ENCODE results near the gene ARHGAP15.

Gene ARHGAP15

DNA sequence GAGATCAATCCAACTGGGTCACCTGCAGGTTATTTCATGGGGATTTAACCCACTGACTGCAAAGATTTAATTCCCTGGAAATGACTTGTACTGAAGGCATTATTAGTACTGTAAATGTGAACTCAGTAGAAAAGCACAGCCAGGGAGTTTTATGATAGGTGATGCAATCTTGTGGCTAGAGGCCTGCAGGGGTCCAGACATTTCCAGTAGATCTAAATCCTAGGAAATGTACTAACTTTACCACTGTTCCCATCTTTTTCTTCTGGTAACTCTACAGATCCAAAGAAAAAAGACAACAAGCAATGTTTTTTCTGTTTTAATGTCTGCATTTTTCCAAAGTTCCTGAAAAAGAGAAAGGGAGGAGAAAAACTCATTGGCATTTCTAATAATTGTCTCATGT is 500.1 kb downstream of the ARHGAP15 start:
- Histone ChIP-seq H3K9me3 (ENCODE audit: insufficient read depth, low read length) (no peaks in the 10 kb centered on the region), H3K9ac (ENCODE audit: insufficient read length, low read depth) (no peak overlapping the region), H3K4me3 (ENCODE audit: insufficient read length, low read depth) (no peak overlapping the region), H3K4me1 (ENCODE audit: insufficient read depth, insufficient read length) (no peaks in the 10 kb centered on the region), H3K36me3 (ENCODE audit: insufficient read depth, insufficient read length, low read length) (no peaks in the 10 kb centered on the region), H3K27me3 (ENCODE audit: insufficient read depth, insufficient read length) (no peaks in the 10 kb centered on the region)
- TF ChIP-seq ZNF274 (IDR thresholded peaks at IDR 0.05; ENCODE audit: low read depth, low read length) (no peak), YY1 (IDR thresholded peaks at IDR 0.05; ENCODE audit: insufficient read depth, insufficient read length) (no peak), SUZ12 (IDR thresholded peaks at IDR 0.05; ENCODE audit: extremely low read depth, insufficient read depth, insufficient read length) (no peak)
- DNase-seq (ENCODE audit: low read depth, low spot score) = no peak

- TF ChIP-seq SUZ12 (IDR thresholded peaks at IDR 0.05; ENCODE audit: extremely low read depth, insufficient read depth, insufficient read length) = no peak
- no peak for TF ChIP-seq ZNF274 (IDR thresholded peaks at IDR 0.05; ENCODE audit: low read depth, low read length)
- TF ChIP-seq YY1 (IDR thresholded peaks at IDR 0.05; ENCODE audit: insufficient read depth, insufficient read length) = no peak
- Histone ChIP-seq H3K27me3 (ENCODE audit: insufficient read depth, insufficient read length) (no peaks in the 10 kb centered on the region), H3K9me3 (ENCODE audit: insufficient read depth, low read length) (peaks cover 6% of the 10 kb centered on the region; the same call in 1 of the 2 replicates), H3K9ac (ENCODE audit: insufficient read length, low read depth) (no peak overlapping the region), H3K36me3 (ENCODE audit: insufficient read depth, insufficient read length, low read length) (no peaks in the 10 kb centered on the region), H3K4me1 (ENCODE audit: insufficient read depth, insufficient read length) (no peaks in the 10 kb centered on the region), H3K4me3 (ENCODE audit: insufficient read length, low read depth) (no peak overlapping the region)
- DNase-seq (ENCODE audit: low read depth, low spot score) = no peak
Measured at GRCh38 chr2:143632751-143633374, 503.6 kb downstream of the ARHGAP15 start.

DNA sequence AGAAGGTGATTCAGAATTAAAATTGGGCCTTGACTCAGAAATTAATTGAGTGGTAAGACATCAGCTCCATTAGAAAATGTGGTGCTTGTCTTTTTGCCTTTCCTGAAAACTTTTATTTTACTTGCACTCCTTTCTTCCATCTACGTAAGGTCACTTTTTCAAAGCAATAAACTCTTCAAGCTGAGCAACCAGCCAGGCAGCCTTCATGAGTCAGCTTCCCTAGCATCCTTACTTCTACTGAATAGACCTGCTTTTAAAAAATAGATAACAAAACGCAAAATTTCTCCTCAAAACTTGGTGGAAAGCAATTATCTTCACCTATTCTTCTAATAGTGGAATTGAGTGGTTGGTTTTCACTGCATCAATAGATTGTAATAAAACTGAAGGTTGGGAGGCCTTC is 504.2 kb downstream of the ARHGAP15 start:
- Histone ChIP-seq H3K27me3 (ENCODE audit: insufficient read depth, insufficient read length) (no peaks in the 10 kb centered on the region), H3K9me3 (ENCODE audit: insufficient read depth, low read length) (peaks cover 6% of the 10 kb centered on the region; the same call in 1 of the 2 replicates), H3K4me1 (ENCODE audit: insufficient read depth, insufficient read length) (no peaks in the 10 kb centered on the region), H3K4me3 (ENCODE audit: insufficient read length, low read depth) (no peak overlapping the region), H3K9ac (ENCODE audit: insufficient read length, low read depth) (no peak overlapping the region), H3K36me3 (ENCODE audit: insufficient read depth, insufficient read length, low read length) (no peaks in the 10 kb centered on the region)
- TF ChIP-seq SUZ12 (IDR thresholded peaks at IDR 0.05; ENCODE audit: extremely low read depth, insufficient read depth, insufficient read length) (no peak), ZNF274 (IDR thresholded peaks at IDR 0.05; ENCODE audit: low read depth, low read length) (no peak), YY1 (IDR thresholded peaks at IDR 0.05; ENCODE audit: insufficient read depth, insufficient read length) (no peak)
- DNase-seq (ENCODE audit: low read depth, low spot score) = no peak

GRCh38 chr2:143635302-143635701 is 506.1 kb downstream of the ARHGAP15 start:
- H3K4me1 ChIP-seq (ENCODE audit: insufficient read depth, insufficient read length) = no peaks in the 10 kb centered on the region
- H3K9me3 ChIP-seq (ENCODE audit: insufficient read depth, low read length) = peaks cover 6% of the 10 kb centered on the region; the same call in 1 of the 2 replicates
- no peaks in the 10 kb centered on the region for H3K36me3 ChIP-seq (ENCODE audit: insufficient read depth, insufficient read length, low read length)
- no peak overlapping the region for H3K9ac ChIP-seq (ENCODE audit: insufficient read length, low read depth)
- H3K4me3 ChIP-seq (ENCODE audit: insufficient read length, low read depth) = no peak overlapping the region
- TF ChIP-seq YY1 (IDR thresholded peaks at IDR 0.05; ENCODE audit: insufficient read depth, insufficient read length) (no peak), SUZ12 (IDR thresholded peaks at IDR 0.05; ENCODE audit: extremely low read depth, insufficient read depth, insufficient read length) (no peak), ZNF274 (IDR thresholded peaks at IDR 0.05; ENCODE audit: low read depth, low read length) (no peak)
- DNase-seq (ENCODE audit: low read depth, low spot score) = no peak
- H3K27me3 ChIP-seq (ENCODE audit: insufficient read depth, insufficient read length) = no peaks in the 10 kb centered on the region

DNA sequence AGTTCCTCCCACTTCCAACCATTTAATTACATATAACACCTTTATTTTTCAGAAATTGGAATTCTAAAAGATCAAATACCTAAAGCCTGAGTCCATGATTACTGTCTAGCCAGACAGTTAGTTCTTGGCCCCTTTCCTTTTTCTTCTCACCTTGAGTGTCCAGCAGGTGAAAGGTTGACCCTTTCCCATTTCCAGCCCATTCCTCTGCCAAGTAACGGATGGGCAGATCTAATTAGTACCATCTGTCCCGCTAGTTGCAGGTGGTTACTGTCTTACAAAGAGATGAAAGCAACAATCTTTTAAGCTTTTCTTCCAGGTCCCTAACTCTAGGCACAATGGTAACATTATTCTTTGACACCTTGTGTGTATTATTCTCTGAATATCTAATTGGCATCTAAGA is 506.7 kb downstream of the ARHGAP15 start:
- no peak for DNase-seq (ENCODE audit: low read depth, low spot score)
- no peak for TF ChIP-seq ZNF274 (IDR thresholded peaks at IDR 0.05; ENCODE audit: low read depth, low read length)
- no peak for TF ChIP-seq YY1 (IDR thresholded peaks at IDR 0.05; ENCODE audit: insufficient read depth, insufficient read length)
- TF ChIP-seq SUZ12 (IDR thresholded peaks at IDR 0.05; ENCODE audit: extremely low read depth, insufficient read depth, insufficient read length) = no peak
- Histone ChIP-seq H3K27me3 (ENCODE audit: insufficient read depth, insufficient read length) (no peaks in the 10 kb centered on the region), H3K4me1 (ENCODE audit: insufficient read depth, insufficient read length) (no peaks in the 10 kb centered on the region), H3K9ac (ENCODE audit: insufficient read length, low read depth) (no peak overlapping the region), H3K9me3 (ENCODE audit: insufficient read depth, low read length) (peaks cover 6% of the 10 kb centered on the region; the same call in 1 of the 2 replicates), H3K4me3 (ENCODE audit: insufficient read length, low read depth) (no peak overlapping the region), H3K36me3 (ENCODE audit: insufficient read depth, insufficient read length, low read length) (no peaks in the 10 kb centered on the region)

DNA sequence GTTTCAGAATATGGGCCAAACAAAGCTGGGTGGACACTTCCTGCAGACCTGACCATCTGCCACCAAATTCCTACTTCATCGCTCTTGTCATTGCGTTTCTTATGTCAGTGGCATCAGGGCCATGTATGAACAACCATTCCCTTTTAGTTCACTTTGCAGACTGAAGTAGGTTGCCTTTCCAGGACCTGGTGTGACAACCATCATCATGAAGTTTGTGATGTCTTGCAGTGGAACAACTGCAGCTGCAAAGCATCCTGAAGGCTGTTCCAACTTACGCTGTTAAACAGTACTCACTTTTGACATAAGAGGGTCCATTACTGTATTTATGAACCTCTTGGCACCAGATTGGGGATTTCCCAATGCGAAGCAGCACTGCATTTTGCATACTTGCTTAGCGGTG is 511.6 kb downstream of the ARHGAP15 start:
- H3K27me3 ChIP-seq (ENCODE audit: insufficient read depth, insufficient read length) = no peaks in the 10 kb centered on the region
- no peaks in the 10 kb centered on the region for H3K4me1 ChIP-seq (ENCODE audit: insufficient read depth, insufficient read length)
- H3K9ac ChIP-seq (ENCODE audit: insufficient read length, low read depth) = no peak overlapping the region
- H3K36me3 ChIP-seq (ENCODE audit: insufficient read depth, insufficient read length, low read length) = no peaks in the 10 kb centered on the region
- H3K9me3 ChIP-seq (ENCODE audit: insufficient read depth, low read length) = peaks cover 6% of the 10 kb centered on the region; the same call in 1 of the 2 replicates
- no peak overlapping the region for H3K4me3 ChIP-seq (ENCODE audit: insufficient read length, low read depth)
- no peak for DNase-seq (ENCODE audit: low read depth, low spot score)
- TF ChIP-seq SUZ12 (IDR thresholded peaks at IDR 0.05; ENCODE audit: extremely low read depth, insufficient read depth, insufficient read length) = no peak
- TF ChIP-seq ZNF274 (IDR thresholded peaks at IDR 0.05; ENCODE audit: low read depth, low read length) = no peak
- no peak for TF ChIP-seq YY1 (IDR thresholded peaks at IDR 0.05; ENCODE audit: insufficient read depth, insufficient read length)

DNA sequence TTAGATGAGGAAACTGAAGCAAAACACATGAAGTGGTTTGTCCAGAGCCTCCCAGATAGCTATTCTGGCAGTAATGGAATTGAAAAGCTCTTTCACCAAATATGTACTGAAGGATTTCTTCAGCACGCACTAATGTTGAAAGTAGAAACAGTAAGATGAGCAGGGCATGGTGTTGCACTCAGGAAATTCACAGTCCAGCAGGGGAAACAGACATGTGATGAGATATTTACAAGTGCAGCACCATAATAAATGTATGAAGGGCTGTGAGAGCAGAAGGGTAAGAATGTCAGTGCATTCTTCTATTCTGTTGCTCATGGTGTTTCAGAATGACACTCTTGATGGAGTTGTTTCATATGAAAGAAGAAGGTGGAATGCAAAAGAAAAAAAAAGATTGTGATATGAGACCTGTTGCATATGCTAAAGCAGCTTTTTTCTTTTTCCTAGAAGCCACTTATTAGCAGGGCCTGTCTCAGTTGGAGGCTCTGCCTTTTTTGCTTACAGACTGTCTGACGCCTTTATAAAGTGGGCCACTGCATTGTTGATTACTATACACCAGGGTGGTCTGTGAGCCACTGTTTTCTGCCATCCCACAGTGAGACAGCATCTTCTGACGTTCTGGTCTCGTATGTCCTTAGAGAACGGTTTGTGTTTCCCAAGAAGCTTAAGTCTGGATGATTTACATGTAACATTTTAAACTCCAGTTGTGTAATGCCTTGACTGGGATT is 516.9 kb downstream of the ARHGAP15 start:
- no peak for TF ChIP-seq SUZ12 (IDR thresholded peaks at IDR 0.05; ENCODE audit: extremely low read depth, insufficient read depth, insufficient read length)
- TF ChIP-seq YY1 (IDR thresholded peaks at IDR 0.05; ENCODE audit: insufficient read depth, insufficient read length) = no peak
- TF ChIP-seq ZNF274 (IDR thresholded peaks at IDR 0.05; ENCODE audit: low read depth, low read length) = no peak
- no peaks in the 10 kb centered on the region for H3K4me1 ChIP-seq (ENCODE audit: insufficient read depth, insufficient read length)
- H3K4me3 ChIP-seq (ENCODE audit: insufficient read length, low read depth) = no peak overlapping the region
- H3K36me3 ChIP-seq (ENCODE audit: insufficient read depth, insufficient read length, low read length) = no peaks in the 10 kb centered on the region
- no peak for DNase-seq (ENCODE audit: low read depth, low spot score)
- no peaks in the 10 kb centered on the region for H3K9me3 ChIP-seq (ENCODE audit: insufficient read depth, low read length)
- no peak overlapping the region for H3K9ac ChIP-seq (ENCODE audit: insufficient read length, low read depth)
- no peaks in the 10 kb centered on the region for H3K27me3 ChIP-seq (ENCODE audit: insufficient read depth, insufficient read length)

Data from NT2/D1 (cell line).